Left kidney (tissue), 2 donors: ENCODE results near the gene SELENOH. TPM values are rescaled to one million over a fixed set of nuclear protein-coding genes. Genes with fewer than 3 reads are reported as not detected.

Experiments used
- DNase-seq: peaks from one replicate; pipeline ENCODE4 v3.0.0-alpha.2; 2013
- polyA plus RNA-seq: library from polyadenylated mRNA; unstranded; fragments of 120-200 nt; gene quantifications from one replicate; pipeline ENCODE4 v1.2.1, GENCODE V29; 2013; ENCODE audit not compliant: insufficient read length

The SELENOH gene
- polyA plus RNA-seq, 1 donor, result 97.0 TPM

DNA sequence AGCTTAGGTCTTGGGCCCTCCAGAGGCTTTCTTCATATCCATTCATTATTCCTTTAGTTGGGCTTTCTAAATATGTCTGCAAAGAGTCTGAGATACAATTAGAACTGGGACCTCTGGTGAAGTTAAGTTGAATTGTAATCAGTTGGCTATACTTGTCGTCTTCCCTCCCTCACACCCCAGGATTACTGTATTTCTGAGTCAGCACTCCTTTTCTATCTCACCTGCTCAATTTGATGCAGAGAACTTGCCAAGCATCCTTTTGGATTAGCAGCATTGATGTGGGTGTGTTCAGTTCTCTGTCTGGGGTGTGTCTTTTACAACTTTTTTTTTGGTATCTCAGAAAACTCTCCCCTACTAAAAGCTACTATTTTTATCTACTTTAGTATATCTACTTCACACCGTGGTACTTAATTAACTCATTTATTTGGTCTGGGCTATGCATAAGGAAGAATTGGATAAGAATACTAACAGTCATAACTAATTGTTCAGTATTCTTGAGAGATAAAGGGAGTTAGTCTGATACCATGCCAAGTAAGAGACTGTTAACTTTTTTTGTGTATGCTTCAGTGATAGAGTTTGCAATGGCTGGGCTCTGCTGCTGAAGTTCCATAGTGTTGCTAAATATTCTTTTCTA, 35.4 kb downstream of the SELENOH start:
- DNase-seq, result no peak

DNA sequence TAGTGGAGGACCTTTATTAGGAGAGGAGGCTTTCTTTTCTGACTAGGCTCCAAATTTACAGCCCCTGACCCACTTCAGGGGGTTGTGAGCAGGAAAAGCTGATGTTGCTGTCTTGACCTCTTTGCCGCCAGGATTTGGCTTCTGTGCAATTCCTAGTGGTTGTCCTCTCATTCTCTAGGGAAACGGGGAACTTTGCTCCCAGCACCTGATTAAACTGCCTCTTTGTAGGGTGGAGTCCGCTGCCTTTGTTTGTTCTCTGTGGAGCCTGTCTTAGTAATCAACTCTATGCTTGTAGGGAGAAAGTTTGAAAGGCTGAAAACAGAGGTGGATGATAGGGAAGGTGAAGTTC, 36.7 kb downstream of the SELENOH start:
- peak; percentile 54 for DNase-seq

DNA sequence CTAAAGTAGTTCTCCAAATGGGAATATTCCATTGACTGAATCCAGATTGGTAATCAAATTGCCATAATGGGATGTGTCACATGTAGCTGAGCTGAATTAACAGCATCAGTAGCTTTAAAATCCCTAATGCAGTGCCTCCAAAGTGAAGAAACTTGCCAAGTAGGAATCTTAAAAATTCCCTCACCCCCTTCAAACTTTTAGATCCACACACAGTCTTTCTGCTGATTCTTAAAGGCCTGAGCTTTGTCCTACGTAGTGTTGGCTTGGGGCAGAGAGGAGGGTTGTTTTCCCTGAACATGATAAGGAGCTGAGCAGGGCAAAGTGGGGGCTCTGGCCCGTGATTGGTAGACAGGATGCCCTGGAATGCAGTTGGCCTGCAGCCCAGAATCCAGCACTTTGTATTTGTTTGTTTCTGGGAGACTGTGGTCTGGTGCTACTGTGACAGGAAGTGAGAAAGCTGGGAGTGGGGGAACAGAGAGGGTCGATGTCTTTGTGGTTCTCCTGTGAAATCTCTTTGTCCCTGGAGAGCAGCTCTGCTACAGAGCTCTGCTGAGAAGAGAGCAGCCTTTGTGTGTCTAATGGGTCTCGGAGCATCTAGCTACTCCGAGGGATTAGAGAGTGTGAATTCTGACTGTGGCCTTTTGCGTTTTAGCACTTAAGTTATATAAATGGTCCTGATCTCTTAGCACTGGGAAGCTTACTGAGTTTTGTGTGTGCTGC, 37.2 kb downstream of the SELENOH start:
- DNase-seq, result peak; percentile 97

DNA sequence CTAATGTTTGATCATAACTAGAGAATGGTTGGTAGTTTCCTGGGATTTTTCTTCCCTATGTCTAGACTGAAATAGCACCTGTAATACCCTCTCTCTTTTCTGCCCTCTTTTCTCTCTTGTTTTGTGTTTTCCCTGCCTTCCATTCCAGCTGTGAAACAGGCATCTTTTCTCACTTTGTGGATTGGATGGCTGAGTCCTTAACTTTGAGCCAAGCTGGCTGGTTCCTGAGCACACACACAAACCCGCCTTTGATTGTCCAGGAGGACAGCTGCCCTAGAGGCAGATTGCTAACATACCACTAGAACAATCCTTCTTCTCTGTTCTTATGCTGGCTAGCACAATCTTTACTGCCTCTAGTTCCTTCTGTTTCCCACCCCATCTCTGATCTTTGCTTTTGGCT, 38.0 kb downstream of the SELENOH start:
- DNase-seq, result no peak

DNA sequence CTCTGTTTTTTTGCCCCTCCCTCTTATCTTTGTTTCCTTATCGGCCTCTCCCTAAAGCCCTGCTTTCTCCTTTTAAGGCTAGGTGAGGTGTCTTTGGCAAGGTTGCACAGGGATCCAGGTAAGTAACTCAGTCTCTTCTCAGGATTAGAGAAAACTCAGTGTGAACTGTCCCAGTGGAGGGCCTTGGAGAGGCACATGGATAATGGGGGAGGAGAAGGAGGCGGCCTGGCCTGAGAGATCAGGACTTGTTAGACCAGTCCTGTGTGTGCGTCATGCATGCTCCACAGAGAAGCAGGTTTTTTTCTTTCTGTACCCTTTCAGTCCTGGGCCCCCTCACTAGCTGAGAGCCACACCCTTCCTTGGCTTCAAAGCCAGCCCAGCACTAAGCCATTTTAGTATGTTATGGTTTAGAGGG, 40.2 kb downstream of the SELENOH start:
- DNase-seq, result no peak

DNA sequence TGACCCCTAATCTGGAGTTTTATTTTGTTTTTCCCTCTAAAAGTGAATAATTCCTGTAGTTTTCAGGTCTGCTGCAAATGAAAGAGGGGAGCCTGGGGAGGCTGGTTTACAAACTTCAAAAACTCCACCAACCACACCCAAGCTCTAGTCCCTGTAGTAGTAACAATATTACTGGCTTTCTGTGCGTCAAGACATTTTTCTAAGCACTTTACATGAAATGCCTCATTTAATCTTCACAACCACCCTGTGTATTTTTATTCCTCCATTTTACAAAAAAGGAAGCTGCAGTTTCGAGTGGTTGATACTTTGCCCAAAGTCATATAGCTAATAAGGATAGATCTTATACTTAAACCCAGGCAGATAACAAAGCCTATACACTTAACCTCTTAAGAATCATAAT, 43.8 kb downstream of the SELENOH start:
- DNase-seq, result no peak

DNA sequence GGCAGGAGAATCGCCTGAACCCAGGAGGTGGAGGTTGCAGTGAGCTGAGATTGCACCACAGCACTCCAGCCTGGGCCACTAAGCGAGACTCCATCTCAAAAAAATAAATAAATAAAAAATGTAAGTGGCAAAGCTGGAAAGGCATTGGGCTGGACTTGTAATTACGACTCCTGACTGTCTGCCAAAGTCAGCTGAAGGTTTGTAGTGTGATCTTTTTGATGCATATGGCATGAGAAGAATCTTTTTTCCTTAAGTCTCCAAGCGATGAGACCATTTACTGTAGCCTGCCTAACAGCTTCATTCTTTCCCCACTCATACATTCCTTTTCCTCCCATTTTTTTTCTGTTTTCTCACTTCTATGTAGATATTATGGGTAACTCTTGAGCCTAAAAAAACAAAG, 45.1 kb downstream of the SELENOH start:
- DNase-seq, result no peak

DNA sequence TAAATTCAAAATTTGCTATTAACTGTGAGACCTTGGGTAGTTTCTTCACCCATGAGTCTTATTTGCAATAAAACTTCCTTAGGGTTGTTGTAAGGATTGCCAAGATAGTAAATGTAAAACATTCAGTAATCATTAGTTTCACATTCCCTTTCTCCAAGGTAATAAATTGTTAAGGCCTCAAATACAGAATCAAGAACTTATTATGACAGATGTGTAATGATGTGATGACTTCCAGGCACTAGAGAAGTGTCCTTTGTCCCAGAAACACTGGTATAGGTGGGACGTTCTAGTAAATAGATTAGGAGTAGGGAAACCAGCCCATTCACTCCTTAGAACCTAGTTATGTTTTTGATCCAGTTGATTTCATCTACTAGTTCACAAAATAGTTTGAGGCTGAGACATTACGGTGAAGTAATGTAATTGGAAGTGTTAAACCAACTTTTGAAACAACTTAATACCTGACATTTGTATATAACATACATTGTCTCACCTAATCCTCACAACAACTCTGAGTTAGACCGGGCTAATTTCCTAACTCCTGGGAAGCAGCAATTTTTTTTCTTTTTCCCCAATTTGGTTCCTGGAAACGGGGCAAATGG, 45.8 kb downstream of the SELENOH start:
- DNase-seq, result no peak

DNA sequence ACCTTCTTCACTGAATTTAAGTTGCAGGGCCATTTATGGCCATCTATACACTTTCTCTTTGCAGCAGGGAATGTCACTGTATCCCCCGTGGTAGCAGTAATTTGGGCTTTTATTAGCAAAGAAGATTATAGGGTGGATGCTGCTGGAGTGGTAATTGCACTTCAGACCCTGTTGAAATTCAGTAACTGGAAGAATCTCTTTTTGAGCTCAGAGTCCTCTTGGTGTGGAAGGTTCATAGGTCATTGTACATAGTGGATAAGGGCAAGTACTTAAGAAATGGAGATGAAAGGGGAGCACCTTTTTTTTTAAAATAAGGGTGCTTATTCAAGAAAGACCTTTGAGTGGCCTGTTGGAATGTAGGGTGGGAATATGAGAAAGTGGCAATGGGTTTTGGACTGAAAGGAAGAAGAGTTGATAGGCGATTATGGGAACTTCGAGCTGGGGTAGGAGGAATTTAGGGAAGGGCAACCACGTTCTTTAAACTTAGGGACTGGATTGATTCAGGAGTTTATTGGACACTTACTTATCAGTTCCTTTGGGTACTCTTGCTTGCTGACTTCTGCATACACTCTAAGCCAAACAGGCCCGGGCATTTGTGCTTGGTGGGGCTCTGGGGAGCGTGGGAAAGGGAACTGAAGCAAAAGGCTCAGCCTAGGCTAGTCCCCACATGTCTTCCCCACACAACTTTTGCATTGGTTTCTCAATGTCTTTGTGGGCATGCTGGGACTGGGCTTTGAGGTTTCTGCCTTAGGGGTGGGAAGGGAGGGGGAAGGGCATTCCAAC, 46.8 kb downstream of the SELENOH start:
- no peak for DNase-seq

DNA sequence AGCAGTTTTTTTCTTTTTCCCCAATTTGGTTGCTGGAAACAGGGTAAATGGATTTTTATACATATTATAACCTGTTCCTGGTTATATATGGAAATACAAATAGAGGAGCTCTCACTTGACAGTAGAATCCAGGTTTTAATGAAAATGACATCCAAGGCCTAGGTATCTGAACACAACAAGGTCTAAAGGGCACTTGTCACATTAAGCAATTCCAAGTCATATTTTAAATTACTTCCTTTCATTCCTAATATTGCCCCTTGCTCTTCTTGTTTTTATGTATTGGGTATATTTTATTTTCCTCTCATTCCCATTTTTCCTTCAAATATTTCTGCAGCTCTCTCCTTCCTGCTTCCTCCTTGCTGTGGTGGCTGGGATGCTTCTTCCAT, 47.4 kb downstream of the SELENOH start:
- no peak for DNase-seq

DNA sequence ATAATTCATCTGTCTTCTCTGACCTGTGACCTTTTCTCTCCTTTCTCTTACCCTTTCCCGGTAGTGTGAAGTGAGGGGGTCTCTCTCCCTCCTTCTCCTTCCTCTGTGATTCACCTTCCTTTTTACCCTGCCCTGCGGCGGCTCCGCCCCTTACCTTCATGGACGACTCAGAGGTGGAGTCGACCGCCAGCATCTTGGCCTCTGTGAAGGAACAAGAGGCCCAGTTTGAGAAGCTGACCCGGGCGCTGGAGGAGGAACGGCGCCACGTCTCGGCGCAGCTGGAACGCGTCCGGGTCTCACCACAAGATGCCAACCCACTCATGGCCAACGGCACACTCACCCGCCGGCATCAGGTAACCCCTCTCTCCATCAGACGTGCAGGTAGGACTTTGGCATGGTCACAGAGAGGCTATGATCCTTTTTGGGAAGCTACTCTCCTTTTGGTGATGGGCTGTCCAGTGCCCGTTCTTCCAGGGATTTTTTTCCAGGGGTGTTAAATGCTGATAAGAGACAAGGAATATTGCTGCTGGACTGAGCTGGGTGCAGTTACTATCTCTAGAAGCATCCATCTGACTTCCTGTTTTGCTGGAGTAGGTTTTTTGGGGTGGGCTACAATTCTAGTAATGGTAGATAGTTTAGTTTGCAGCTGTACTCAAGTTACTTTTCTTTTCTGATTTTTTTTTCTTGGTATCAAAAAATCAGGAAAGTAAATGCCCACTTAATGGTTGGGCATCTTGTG, 50.2 kb downstream of the SELENOH start:
- DNase-seq, result no peak

DNA sequence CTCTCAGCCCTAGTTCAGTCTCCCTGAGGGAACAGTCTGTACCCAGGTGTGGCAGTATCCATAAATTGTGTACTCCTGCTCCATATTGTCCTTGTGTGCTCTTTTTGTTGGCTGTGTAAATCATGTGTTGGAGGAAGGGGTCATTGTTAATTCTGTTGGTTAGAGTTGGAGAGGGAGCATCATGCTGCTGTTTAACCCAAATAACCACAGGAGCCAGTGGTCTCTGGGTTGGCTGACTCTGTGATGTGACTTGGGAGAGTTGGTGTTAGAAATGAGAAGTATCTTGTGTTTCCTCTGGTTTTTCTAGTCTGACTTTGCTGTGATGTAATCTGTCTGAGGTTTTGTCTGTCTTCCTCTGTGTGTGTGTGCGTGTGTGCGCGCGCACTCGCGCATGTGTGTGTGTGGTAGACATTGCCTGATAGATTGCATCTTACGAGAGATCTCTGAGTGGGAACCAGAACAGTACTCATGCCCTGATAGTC, 50.8 kb downstream of the SELENOH start:
- DNase-seq, result no peak

DNA sequence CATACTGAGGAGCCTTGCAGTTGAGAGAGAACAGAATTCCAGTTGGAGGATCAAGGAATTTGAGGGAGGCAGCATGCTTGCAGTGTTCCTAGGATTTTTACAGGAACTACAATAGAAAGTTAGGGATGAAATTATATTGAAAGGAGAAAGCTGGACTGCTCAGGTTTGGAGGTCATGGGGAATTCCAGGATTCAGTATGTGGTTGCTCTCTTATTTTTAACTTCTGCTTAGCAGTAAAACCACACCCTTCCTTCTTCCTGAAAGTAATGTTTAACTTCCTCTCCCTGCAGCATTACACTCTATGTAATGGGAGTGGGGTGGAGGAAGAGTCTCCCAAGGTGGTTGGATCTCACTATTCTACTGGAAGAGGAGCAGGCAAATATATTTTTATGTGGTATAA, 51.6 kb downstream of the SELENOH start:
- no peak for DNase-seq

Other genes starting within 250 kb of the SELENOH start
- 7.2 TPM for gene SLC43A1, start 225.8 kb upstream of the SELENOH start, polyA plus RNA-seq
- gene TIMM10, start 210.7 kb upstream of the SELENOH start, polyA plus RNA-seq, result 32.4 TPM
- 0.47 TPM for gene SMTNL1, start 203.9 kb upstream of the SELENOH start, polyA plus RNA-seq
- gene UBE2L6, start 173.8 kb upstream of the SELENOH start, polyA plus RNA-seq, result 31.2 TPM
- 137 TPM for gene SERPING1, start 143.8 kb upstream of the SELENOH start, polyA plus RNA-seq
- 5.1 TPM for gene YPEL4, start 91.6 kb upstream of the SELENOH start, polyA plus RNA-seq
- 15.6 TPM for gene CLP1, start 83.7 kb upstream of the SELENOH start, polyA plus RNA-seq
- gene ZDHHC5, start 73.4 kb upstream of the SELENOH start, polyA plus RNA-seq, result 48.5 TPM
- gene MED19, start 29.3 kb upstream of the SELENOH start, polyA plus RNA-seq, result 18.2 TPM
- gene TMX2, start 28.9 kb upstream of the SELENOH start, polyA plus RNA-seq, result 123 TPM
- gene BTBD18, start 10.3 kb downstream of the SELENOH start, polyA plus RNA-seq, result 0.70 TPM
- 239 TPM for gene CTNND1, start 20.3 kb downstream of the SELENOH start, polyA plus RNA-seq